Endothelial cell of umbilical vein (primary cell): ENCODE results near the gene L1CAM. TPM values are rescaled to one million over a fixed set of nuclear protein-coding genes. Genes with fewer than 3 reads are reported as not detected.

Experiments used
- BruUV-seq: library from RNA; stranded (reverse); fragments of 400-500 nt; replicated peaks from 2 replicates; lab custom pipeline; 2021; lab: Mats Ljungman, UMichigan
- CTCF ChIA-PET: fragments of 300-600, 350-600 bp; sonication (Branson Sonifier 250); formaldehyde crosslinking; loops from one replicate; lab custom pipeline; 2021; ENCODE audit warnings: antibody characterized with exemption, inconsistent platforms; lab: Charles Lee
- POLR2A ChIA-PET: fragments of 300-600, 350-600 bp; sonication (Branson Sonifier 250); formaldehyde crosslinking; loops from one replicate; lab custom pipeline; 2021; ENCODE audit warnings: antibody characterized with exemption, inconsistent platforms; lab: Charles Lee
- DNase-seq: peaks from one replicate; pipeline ENCODE4 v3.0.0-alpha.2; 2011; ENCODE audit warnings: low read depth, low spot score
- FAIRE-seq: peaks from 2 replicates; lab custom pipeline; 2011; peaks lifted over from hg19 to GRCh38; lab: Jason Lieb, UNC
- H2AFZ ChIP-seq: 2 replicates; pipeline ENCODE4 v1.6.0; 2012; ENCODE audit warnings: low read depth, low read length, control low read depth, inconsistent platforms
- H3K27ac ChIP-seq: 2 replicates; pipeline ENCODE4 v1.5.1; 2011; ENCODE audit warnings: low read depth, mild to moderate bottlenecking, control low read depth, low read length, moderate library complexity; ENCODE audit not compliant: insufficient read depth
- H3K27me3 ChIP-seq, 2 experiments: 2 replicates each; pipeline versions ENCODE4 v1.6.0 to v1.6.1; 2011; ENCODE audit warnings: low read length in 2 of 2, mixed read lengths in 1 of 2; ENCODE audit not compliant: control insufficient read depth in 2 of 2, insufficient read depth in 2 of 2
- H3K36me3 ChIP-seq, 2 experiments: 2 replicates in 1 of 2; 3 replicates in 1 of 2; pipeline ENCODE4 v1.5.1; 2011; ENCODE audit warnings: low read length in 2 of 2, mild to moderate bottlenecking in 1 of 2, moderate library complexity in 1 of 2; ENCODE audit not compliant: control insufficient read depth in 2 of 2, insufficient read depth in 2 of 2; ENCODE audit errors: extremely low read depth in 1 of 2
- H3K4me1 ChIP-seq: 3 replicates; pipeline ENCODE4 v1.5.1; 2011; ENCODE audit warnings: mild to moderate bottlenecking, low read length; ENCODE audit not compliant: control insufficient read depth, insufficient read depth; ENCODE audit errors: extremely low read depth
- H3K4me2 ChIP-seq: 2 replicates; pipeline ENCODE4 v1.6.1; 2011; ENCODE audit warnings: low read length, control low read depth, mixed read lengths; ENCODE audit not compliant: insufficient read depth
- H3K4me3 ChIP-seq, 3 experiments: fragments of 200-600 bp in 1 of 3; sonication (generic), shearing (Covaris generic) in 1 of 3; replicated peaks in 1 of 3; 2 replicates each; pipeline ENCODE4 v1.5.1; 2011 to 2016; ENCODE audit warnings: control low read depth in 3 of 3, low read length in 3 of 3, mild to moderate bottlenecking in 2 of 3, inconsistent platforms in 1 of 3, low read depth in 1 of 3, moderate library complexity in 1 of 3; ENCODE audit not compliant: insufficient read depth in 1 of 3
- H3K79me2 ChIP-seq: 2 replicates; pipeline ENCODE4 v1.6.0; 2012; ENCODE audit warnings: low read length, inconsistent platforms; ENCODE audit not compliant: control insufficient read depth, insufficient read depth
- H3K9ac ChIP-seq: replicated peaks from 2 replicates; pipeline ENCODE3; 2011; ENCODE audit warnings: low read length, control low read depth; ENCODE audit not compliant: insufficient read depth; ENCODE audit errors: extremely low read depth
- H3K9me1 ChIP-seq: replicated peaks from 3 replicates; pipeline ENCODE4 v1.6.0; 2011; ENCODE audit warnings: mild to moderate bottlenecking, low read length; ENCODE audit not compliant: control insufficient read depth, insufficient read depth; ENCODE audit errors: extremely low read depth
- H3K9me3 ChIP-seq: replicated peaks from 2 replicates; pipeline ENCODE4 v1.5.1; 2012; ENCODE audit warnings: low read length, inconsistent platforms; ENCODE audit not compliant: control insufficient read depth, insufficient read depth
- H4K20me1 ChIP-seq: replicated peaks from 2 replicates; pipeline ENCODE3; 2011; ENCODE audit warnings: mild to moderate bottlenecking, low read length; ENCODE audit not compliant: control insufficient read depth, insufficient read depth; ENCODE audit errors: extremely low read depth
- CTCF ChIP-seq, 2 donors: IDR thresholded peaks; 1 replicate in 1 of 2; 2 replicates in 1 of 2; pipeline ENCODE4 v1.5.1; 2011; ENCODE audit warnings: low read length in 2 of 2, mild to moderate bottlenecking in 2 of 2, moderate library complexity in 2 of 2, control low read depth in 1 of 2, inconsistent platforms in 1 of 2, low read depth in 1 of 2; ENCODE audit not compliant: insufficient read depth in 1 of 2; ENCODE audit errors: extremely low read depth in 1 of 2
- JUN ChIP-seq: IDR thresholded peaks from 2 replicates; pipeline ENCODE4 v1.6.1; 2011; ENCODE audit warnings: borderline replicate concordance, low read depth; ENCODE audit not compliant: insufficient read length, insufficient read depth
- MYC ChIP-seq: IDR thresholded peaks from one replicate; pipeline ENCODE4 v1.6.1; 2011; ENCODE audit warnings: mild to moderate bottlenecking, low read depth, low read length
- POLR2A ChIP-seq: IDR thresholded peaks from 2 replicates; pipeline ENCODE4 v1.6.1; 2012; ENCODE audit warnings: low read depth, mild to moderate bottlenecking, control low read depth, low read length
- dilution Hi-C: fragments of 300-500 bp; cut with MboI; formaldehyde crosslinking; loops from one replicate; pipeline ENCODE4 v1.15.0; 2019; ENCODE audit warnings: low sequenced_read_pairs; ENCODE audit not compliant: extremely low pct_ligation_motif_present
- intact Hi-C: fragments of 100-400 bp; cut with micrococcal nuclease; formaldehyde crosslinking; loops from one replicate; pipeline ENCODE4 v1.10.0; 2022
- polyA plus RNA-seq, 4 experiments: library from polyadenylated mRNA; depleted of rRNA in 3 of 4; stranded (reverse) in 3 of 4; unstranded in 1 of 4; fragments of >200 nt; gene quantifications; 2 replicates each; pipeline versions ENCODE4 v1.2.1 to v1.2.3, GENCODE V29; 2011 to 2012; ENCODE audit warnings: missing spikeins in 1 of 4
- total RNA-seq: library from RNA; stranded (reverse); gene quantifications from 2 replicates; pipeline ENCODE4 v1.2.3, GENCODE V29; 2021

L1CAM gene
- total and polyA plus RNA-seq, 2 donors (not counting 3 experiments of a cell fraction or from before 2014, with no cell fraction given): 0.01 TPM; not detected in 1

DNA sequence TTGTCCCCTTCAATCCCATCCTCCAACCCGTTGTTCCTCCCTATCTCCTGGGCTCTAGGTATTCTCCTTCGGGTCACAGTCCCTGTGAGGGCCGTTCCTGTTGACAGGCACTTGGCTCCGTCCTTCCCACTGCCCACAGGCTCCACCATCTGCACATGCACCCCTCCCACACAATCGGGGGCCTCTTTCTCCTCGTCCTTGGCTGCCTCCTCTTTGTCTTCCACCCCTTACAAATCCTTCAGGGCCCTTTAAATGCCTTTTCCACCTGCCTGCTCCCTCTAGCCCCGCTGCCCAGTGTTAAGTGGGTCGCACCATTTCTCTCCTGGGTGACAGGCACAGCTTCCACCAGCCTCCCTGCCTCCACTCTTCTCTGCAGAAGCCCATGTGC is 15.8 kb upstream of the L1CAM start:
- TF ChIP-seq JUN: no peak
- no peak for TF ChIP-seq CTCF (IDR thresholded peaks at IDR 0.05; ENCODE audit: extremely low read depth in 1 of 2, insufficient read depth in 1 of 2, low read depth in 1 of 2, low read length in 2 of 2)
- TF ChIP-seq MYC: no peak
- TF ChIP-seq POLR2A: no peak
- dilution Hi-C loops (no loop called here), intact Hi-C loops (no loop called here)
- Histone ChIP-seq H3K27me3 (peaks cover 0 to 5% of the 10 kb centered on the region in 2 experiments), H4K20me1 (no peaks in the 10 kb centered on the region), H3K4me1 (no peaks in the 10 kb centered on the region), H3K9me1 (no peaks in the 10 kb centered on the region), H3K9me3 (no peaks in the 10 kb centered on the region), H3K4me3 (no peak overlapping the region), H3K36me3 (no peaks in the 10 kb centered on the region), H3K79me2 (no peaks in the 10 kb centered on the region), H3K4me2 (no peak overlapping the region), H3K27ac (no peak overlapping the region), H3K9ac (no peak overlapping the region), H2AFZ (no peak overlapping the region)
- POLR2A ChIA-PET: no interaction called here
- CTCF ChIA-PET: interaction anchor here (1.2 kb wide), 1 partner anchor 21 kb away, joined by 4 read pairs; no protein-coding TSS in a partner anchor
- no peak for FAIRE-seq
- no TSS peak for BruUV-seq
- no peak for DNase-seq
